Body of pancreas (tissue), 4 donors: ENCODE results near the gene PIEZO1. TPM values are rescaled to one million over a fixed set of nuclear protein-coding genes. Genes with fewer than 3 reads are reported as not detected.

Experiments
- ATAC-seq: fragments of 150-250 bp; one replicate; pipeline ENCODE4 v1.9.1; 2016
- DNase-seq, 4 donors: peaks; one replicate each; pipeline ENCODE4 v3.0.0-alpha.2; 2019
- H3K27ac ChIP-seq, 4 donors: fragments of 200-600 bp; sonication (generic); 1 replicate in 3 of 4; 2 replicates in 1 of 4; pipeline versions ENCODE4 v1.5.1 to v1.6.1; 2016 to 2019; ENCODE audit warnings: mild to moderate bottlenecking in 1 of 4, mixed read lengths in 1 of 4, moderate library complexity in 1 of 4
- H3K27me3 ChIP-seq, 2 donors: fragments of 200-600 bp; sonication (generic); one replicate each; pipeline ENCODE4 v1.6.0; 2016; ENCODE audit warnings: mild to moderate bottlenecking in 1 of 2
- H3K36me3 ChIP-seq, 2 donors: fragments of 200-600 bp; sonication (generic); replicated peaks in 1 of 2; 2 replicates each; pipeline ENCODE4 v1.5.1; 2016; ENCODE audit warnings: low read depth in 2 of 2; ENCODE audit not compliant: insufficient read depth in 1 of 2
- H3K4me1 ChIP-seq: fragments of 200-600 bp; sonication (generic); one replicate; pipeline ENCODE4 v1.6.0; 2016
- H3K4me3 ChIP-seq, 2 donors: fragments of 200-600 bp; sonication (generic); 1 replicate in 1 of 2; 2 replicates in 1 of 2; pipeline ENCODE4 v1.5.1; 2016 to 2019
- H3K9me3 ChIP-seq, 3 donors: fragments of 200-600 bp; sonication (generic); 1 replicate in 2 of 3; 2 replicates in 1 of 3; pipeline ENCODE4 v1.5.1; 2016
- CTCF ChIP-seq, 7 experiments: fragments of 450-650 bp in 4 of 7; fragments of 200-600 bp in 3 of 7; sonication (generic) in 3 of 7; IDR thresholded peaks; one replicate each; pipeline ENCODE4 v1.5.1; 2016 to 2019; ENCODE audit warnings: antibody characterized with exemption in 7 of 7
- POLR2A ChIP-seq, 3 donors: fragments of 450-650 bp; IDR thresholded peaks; one replicate each; pipeline ENCODE4 v1.6.1; 2016; ENCODE audit warnings: antibody characterized with exemption in 3 of 3, mild to moderate bottlenecking in 2 of 3
- WGBS, 2 donors: methylation state at CpG; one replicate each; pipeline ENCODE4 v1.1.5; 2017; 5-methylcytosine and 5-hydroxymethylcytosine counted together
- intact Hi-C: fragments of 100-400 bp; cut with DNase I; formaldehyde crosslinking; loops from one replicate; pipeline ENCODE4 v1.15.1; 2023
- total RNA-seq, 2 donors: library from RNA; depleted of rRNA; stranded (reverse); fragments of >200 nt; gene quantifications; one replicate each; pipeline ENCODE4 v1.1.0, GENCODE V29; 2016

Gene PIEZO1
- total RNA-seq, 2 donors from 2014 or later = 61.0 to 269 TPM

- 82 to 94% methylated on average over 9 to 14 of the region's 14 CpGs for WGBS, 2 donors
- TF ChIP-seq CTCF (IDR thresholded peaks at IDR 0.05) = no peak
- TF ChIP-seq POLR2A (IDR thresholded peaks at IDR 0.05) = no peak
- no peak for ATAC-seq
- Histone ChIP-seq H3K27ac (no peak overlapping the region), H3K36me3 (no peaks in the 10 kb centered on the region), H3K27me3 (no peaks in the 10 kb centered on the region), H3K4me1 (no peaks in the 10 kb centered on the region), H3K9me3 (no peaks in the 10 kb centered on the region), H3K4me3 (no peak overlapping the region)
- intact Hi-C loops = no loop called here
- no peak for DNase-seq
Measured at GRCh38 chr16:88830783-88831182, 45.8 kb upstream of the PIEZO1 start.

- 84 to 96% methylated on average over 8 to 11 of the region's 11 CpGs for WGBS, 2 donors
- Histone ChIP-seq H3K4me1 (no peaks in the 10 kb centered on the region), H3K27ac (no peak overlapping the region), H3K36me3 (no peaks in the 10 kb centered on the region), H3K4me3 (no peak overlapping the region), H3K9me3 (no peaks in the 10 kb centered on the region), H3K27me3 (no peaks in the 10 kb centered on the region)
- no peak for TF ChIP-seq CTCF (IDR thresholded peaks at IDR 0.05)
- TF ChIP-seq POLR2A (IDR thresholded peaks at IDR 0.05) = no peak
- DNase-seq = no peak
- peak; percentile 31 for ATAC-seq
- intact Hi-C loops = no loop called here
Measured at GRCh38 chr16:88830258-88830657, 45.2 kb upstream of the PIEZO1 start.

GRCh38 chr16:88828711-88829110 lies 43.7 kb upstream of the PIEZO1 start:
- Histone ChIP-seq H3K4me1 (no peaks in the 10 kb centered on the region), H3K27me3 (no peaks in the 10 kb centered on the region), H3K9me3 (no peaks in the 10 kb centered on the region), H3K36me3 (no peaks in the 10 kb centered on the region), H3K4me3 (no peak overlapping the region), H3K27ac (no peak overlapping the region)
- no peak for TF ChIP-seq POLR2A (IDR thresholded peaks at IDR 0.05)
- TF ChIP-seq CTCF (IDR thresholded peaks at IDR 0.05) = no peak
- WGBS, 2 donors = 72 to 90% methylated on average over 12 to 24 of the region's 24 CpGs
- intact Hi-C loops = no loop called here
- ATAC-seq (no peak), DNase-seq (no peak)

- ATAC-seq = no peak
- no peaks in the 10 kb centered on the region for H3K27me3 ChIP-seq
- H3K4me1 ChIP-seq = no peaks in the 10 kb centered on the region
- H3K9me3 ChIP-seq = no peaks in the 10 kb centered on the region
- no peaks in the 10 kb centered on the region for H3K36me3 ChIP-seq
- WGBS, 2 donors = 86 to 95% methylated on average over 1 to 21 of the region's 21 CpGs
- TF ChIP-seq POLR2A (IDR thresholded peaks at IDR 0.05) (no peak), CTCF (IDR thresholded peaks at IDR 0.05) (no peak)
- no peak overlapping the region for H3K27ac ChIP-seq
- no peak for DNase-seq
- intact Hi-C loops = no loop called here
- no peak overlapping the region for H3K4me3 ChIP-seq
Measured at GRCh38 chr16:88827727-88828126, 42.7 kb upstream of the PIEZO1 start.

GRCh38 chr16:88826070-88826840 lies 41.2 kb upstream of the PIEZO1 start:
- 90 to 93% methylated on average over 23 to 24 of the region's 26 CpGs for WGBS, 2 donors

More at GRCh38 chr16:88826070-88826840, 41.2 kb upstream of the PIEZO1 start:
- H3K27me3 ChIP-seq = no peaks in the 10 kb centered on the region
- no peak overlapping the region for H3K4me3 ChIP-seq
- H3K9me3 ChIP-seq = no peaks in the 10 kb centered on the region
- peak; percentile 15 for ATAC-seq
- no peak overlapping the region for H3K27ac ChIP-seq
- TF ChIP-seq POLR2A (IDR thresholded peaks at IDR 0.05) (no peak), CTCF (IDR thresholded peaks at IDR 0.05) (no peak)
- H3K4me1 ChIP-seq = no peaks in the 10 kb centered on the region
- intact Hi-C loops = no loop called here
- H3K36me3 ChIP-seq = peaks cover 0 to 4% of the 10 kb centered on the region in 2 donors
- no peak for DNase-seq
